Fibroblast of lung (primary cell): ENCODE results near the gene PXDC1.
"Not testable (repeated sequence)": the region's sequence is repeated elsewhere in the genome, so short reads cannot be mapped to it uniquely, and the experiment has no call there.

ENCODE experiments used
- EZH2 ChIP-seq: IDR thresholded peaks from 2 replicates; pipeline ENCODE4 v1.5.1; 2012; ENCODE audit warnings: low read length, control low read depth, mild to moderate bottlenecking; ENCODE audit errors: missing control alignments
- TF ChIP-seq, protein P1 (sequence below), 2 donors: IDR thresholded peaks in 1 of 2; conservative IDR thresholded peaks in 1 of 2; 1 replicate in 1 of 2; 2 replicates in 1 of 2; pipeline ENCODE4 v1.5.1; 2011 to 2012; ENCODE audit warnings: low read length in 2 of 2, control low read depth in 1 of 2, inconsistent platforms in 1 of 2, low read depth in 1 of 2, mild to moderate bottlenecking in 1 of 2

- TF ChIP-seq, protein P1, sequence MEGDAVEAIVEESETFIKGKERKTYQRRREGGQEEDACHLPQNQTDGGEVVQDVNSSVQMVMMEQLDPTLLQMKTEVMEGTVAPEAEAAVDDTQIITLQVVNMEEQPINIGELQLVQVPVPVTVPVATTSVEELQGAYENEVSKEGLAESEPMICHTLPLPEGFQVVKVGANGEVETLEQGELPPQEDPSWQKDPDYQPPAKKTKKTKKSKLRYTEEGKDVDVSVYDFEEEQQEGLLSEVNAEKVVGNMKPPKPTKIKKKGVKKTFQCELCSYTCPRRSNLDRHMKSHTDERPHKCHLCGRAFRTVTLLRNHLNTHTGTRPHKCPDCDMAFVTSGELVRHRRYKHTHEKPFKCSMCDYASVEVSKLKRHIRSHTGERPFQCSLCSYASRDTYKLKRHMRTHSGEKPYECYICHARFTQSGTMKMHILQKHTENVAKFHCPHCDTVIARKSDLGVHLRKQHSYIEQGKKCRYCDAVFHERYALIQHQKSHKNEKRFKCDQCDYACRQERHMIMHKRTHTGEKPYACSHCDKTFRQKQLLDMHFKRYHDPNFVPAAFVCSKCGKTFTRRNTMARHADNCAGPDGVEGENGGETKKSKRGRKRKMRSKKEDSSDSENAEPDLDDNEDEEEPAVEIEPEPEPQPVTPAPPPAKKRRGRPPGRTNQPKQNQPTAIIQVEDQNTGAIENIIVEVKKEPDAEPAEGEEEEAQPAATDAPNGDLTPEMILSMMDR (conservative IDR thresholded peaks at IDR 0.05 in 1 of 2, IDR thresholded peaks at IDR 0.05 in 1 of 2; ENCODE audit: low read depth in 1 of 2, low read length in 2 of 2), result not testable (repeated sequence)
- TF ChIP-seq EZH2, result not testable (repeated sequence)
Observed at GRCh38 chr6:3772127-3772999, 20.9 kb upstream of the PXDC1 start.
